Measurements from ENCODE around the gene ITGBL1.

The ITGBL1 gene

DNA sequence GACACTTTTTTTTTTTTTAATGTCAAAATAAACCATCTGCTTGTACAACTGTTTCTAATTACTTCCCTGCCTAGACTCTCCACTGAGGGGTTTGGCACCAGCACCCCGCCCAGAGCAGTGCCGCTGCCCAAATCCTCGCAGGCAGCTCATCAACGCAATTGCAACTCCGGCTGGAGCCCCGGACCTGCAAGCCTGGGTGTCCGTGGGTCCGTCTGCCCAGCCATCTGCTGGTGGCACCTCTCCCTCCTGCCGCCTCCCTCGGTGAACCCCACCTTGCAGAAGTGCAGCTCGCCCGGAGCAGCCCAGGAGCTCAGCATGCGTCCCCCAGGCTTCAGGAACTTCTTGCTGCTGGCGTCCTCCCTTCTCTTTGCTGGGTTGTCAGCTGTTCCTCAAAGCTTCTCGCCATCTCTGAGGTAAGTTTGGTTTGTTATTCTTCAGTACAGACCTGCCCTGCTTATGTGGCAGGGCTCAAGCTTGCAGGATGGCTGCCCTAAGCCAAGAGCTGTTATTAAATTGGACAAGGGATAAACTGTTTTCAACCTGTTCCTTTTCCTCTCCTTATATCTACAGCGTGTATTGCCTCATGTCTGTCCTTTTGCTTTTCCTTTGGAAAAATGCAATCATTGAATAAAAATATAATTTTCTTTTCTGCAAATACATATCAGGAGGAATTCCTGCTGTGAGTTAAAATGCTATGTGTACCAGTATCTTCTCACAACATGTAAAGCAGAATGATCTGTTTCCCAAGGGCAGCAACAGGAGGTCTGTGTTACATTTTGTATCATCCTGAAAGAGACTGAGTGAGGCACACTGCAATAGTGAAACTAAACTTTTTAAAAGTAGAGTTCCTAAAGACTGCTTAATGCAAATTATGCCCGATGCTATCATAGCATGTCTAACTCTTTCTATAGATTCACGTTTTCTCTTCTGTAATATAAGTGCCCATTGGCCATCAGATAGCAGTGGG, at the start of gene ITGBL1:
TSS of gene ITGBL1 (plus strand) at position 157 of the 967 bp plus-strand sequence. CDS start at position 316, 159 bp downstream.
- no peak for DNase-seq

GRCh38 chr13:101406791-101407190, 45.7 kb upstream of the ITGBL1 start:
- no peak for DNase-seq

DNA sequence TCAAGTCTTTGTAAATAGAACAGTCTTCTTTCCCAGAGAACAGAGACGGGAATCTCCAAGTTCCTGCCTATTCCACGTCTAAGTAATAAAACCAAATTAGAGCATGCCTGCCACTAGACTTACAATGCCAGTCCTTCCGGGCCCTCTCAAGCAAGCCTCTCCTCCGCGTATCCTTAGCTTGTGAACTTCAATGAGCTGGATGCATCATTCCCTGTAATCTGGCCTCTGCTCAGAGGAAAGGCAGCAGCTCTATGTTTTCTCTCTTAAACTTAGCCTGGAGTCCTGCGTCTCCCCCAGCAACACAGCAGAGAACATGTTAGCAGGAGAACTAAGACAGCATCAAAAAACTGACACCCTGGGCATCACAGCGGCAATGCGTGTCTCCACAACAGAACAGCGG, 44.3 kb upstream of the ITGBL1 start:
- DNase-seq, result no peak

GRCh38 chr13:101408992-101409656, 43.4 kb upstream of the ITGBL1 start:
- no peak for DNase-seq

GRCh38 chr13:101412076-101412475, 40.4 kb upstream of the ITGBL1 start:
- no peak for DNase-seq

DNA sequence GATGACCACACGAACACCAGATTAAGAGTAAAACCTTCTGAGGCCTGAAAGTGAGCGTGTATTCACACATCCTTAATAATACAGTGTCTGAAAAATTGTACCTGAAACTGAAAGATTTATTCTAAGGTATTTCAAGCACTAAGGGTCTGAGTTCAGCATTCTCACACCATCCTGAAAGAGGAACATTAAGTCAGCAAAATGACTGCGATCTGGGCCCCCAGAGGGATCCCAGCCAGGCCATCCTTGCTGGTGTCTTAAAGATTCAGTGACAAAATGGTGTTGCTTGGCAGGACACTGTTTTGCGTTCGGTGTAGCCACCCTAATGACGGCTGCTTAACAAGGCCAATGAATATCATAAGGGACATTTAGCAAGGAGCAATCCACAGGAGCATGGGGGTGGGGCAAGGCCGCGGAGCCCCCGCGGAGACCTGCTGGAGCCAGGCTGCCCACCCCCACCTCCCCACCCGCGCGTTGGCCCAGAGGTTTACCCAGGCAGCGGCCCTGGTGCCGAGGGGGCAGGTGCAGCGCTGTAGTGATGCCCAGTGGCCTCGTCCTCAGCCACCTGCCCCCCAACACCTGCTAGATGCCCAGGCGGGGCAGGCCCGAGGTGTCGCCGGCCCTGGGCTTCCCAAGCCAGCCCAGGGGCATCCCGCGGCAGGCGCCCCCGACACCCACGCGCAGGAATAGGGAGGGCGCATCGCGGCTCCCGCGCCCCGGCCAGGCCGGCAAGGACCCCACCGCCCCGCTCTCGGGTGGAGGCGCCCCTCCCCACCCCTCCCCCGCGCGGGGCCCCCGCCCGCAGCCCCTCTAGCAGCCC, 36.9 kb upstream of the ITGBL1 start:
- no peak for DNase-seq

GRCh38 chr13:101416181-101417042, 36.1 kb upstream of the ITGBL1 start, which contains the start of gene NALCN:
NALCN (minus strand) TSS chr13:101416508; CDS start chr13:101399126, 17,382 bp downstream.
- DNase-seq, result no peak

GRCh38 chr13:101417043-101417406, 35.5 kb upstream of the ITGBL1 start:
- peak; percentile 83 for DNase-seq

DNA sequence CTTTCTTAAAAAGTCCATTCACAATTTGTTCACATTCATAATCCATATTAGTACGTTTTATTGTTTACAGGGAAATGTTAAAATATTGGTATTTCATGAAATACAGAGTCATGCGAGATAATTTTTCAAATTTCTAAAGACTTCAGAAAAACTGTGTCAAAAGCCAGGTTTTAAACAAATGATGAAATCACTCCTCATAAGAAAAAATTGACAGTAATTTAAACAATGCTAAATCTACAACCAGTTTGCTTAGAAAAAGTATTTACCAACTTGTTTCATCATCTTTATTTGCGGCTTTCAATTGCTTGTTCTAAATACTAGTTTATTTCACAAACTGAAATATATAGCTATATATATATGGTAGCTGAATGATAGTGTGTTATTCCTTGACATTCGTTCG, 35.0 kb upstream of the ITGBL1 start:
- DNase-seq, result no peak

DNA sequence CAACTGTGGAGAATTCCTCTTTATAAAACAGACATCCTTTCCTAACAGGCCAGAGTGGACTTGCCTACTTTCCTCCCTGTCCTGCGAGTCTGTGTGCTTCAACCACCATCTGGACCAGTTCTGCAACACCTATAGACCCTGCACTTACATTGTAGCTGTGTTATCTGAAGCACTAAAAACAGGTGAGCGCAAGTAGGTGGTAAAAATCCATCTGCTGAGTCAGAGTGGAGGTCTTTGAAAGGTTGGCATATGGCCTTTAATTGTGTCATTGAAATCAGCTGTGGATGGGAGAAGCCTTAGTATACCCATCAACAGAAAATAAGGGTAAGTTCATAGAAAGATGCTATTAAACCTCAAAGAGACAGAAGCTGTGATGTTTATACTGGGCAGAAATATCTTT, 28.6 kb upstream of the ITGBL1 start:
- no peak for DNase-seq

DNA sequence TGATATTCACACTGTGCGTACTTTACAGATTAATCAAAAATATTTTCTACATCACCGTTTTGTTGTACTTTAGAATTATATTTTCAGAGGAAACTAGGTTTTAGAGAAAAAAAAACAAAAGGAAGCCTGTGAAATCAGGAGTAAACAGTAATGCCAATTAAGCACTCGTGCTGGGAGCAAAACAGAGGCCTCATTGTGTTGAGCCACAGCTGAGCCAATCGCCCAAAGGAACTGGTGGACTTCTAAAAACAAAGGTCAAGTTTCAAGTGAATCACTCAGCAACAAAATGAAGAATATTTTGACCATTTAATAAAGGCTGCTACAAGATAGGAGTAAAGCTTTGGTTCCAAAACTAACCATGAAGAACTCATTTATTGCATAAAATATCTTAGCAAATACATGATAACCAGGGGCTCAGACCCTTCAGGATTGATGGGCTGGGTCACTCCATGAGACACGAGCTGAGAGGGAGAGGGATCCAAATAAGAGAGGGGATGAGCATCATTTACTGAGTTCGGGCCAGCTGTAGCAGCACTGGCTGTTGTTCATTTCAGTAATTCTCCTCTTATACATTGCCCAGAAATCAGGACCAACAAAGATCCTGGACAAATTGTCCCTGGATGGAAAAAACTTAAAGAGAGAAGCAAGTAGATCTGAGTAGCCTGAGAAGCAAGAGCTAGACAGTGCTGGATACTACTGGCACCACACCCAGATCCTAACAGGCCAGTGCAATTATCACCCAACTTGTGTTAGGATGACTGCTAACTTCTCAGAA, 27.9 kb upstream of the ITGBL1 start:
- no peak for DNase-seq

DNA sequence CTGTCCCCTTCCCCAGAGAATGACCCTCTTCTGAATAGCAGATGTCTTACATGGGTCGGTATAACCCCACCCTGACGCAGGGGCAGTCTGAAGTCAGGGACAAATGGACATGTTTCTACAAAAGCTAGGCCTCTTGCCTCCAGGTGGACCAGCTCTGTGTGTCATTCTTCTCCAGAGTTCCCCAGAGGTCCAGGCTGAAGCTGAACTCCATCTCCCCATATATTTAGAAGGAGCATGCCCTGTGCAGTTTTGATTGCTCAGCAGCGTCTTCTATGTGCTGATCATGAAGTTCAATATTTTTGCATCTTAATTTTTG, 27.4 kb upstream of the ITGBL1 start:
- DNase-seq, result no peak

DNA sequence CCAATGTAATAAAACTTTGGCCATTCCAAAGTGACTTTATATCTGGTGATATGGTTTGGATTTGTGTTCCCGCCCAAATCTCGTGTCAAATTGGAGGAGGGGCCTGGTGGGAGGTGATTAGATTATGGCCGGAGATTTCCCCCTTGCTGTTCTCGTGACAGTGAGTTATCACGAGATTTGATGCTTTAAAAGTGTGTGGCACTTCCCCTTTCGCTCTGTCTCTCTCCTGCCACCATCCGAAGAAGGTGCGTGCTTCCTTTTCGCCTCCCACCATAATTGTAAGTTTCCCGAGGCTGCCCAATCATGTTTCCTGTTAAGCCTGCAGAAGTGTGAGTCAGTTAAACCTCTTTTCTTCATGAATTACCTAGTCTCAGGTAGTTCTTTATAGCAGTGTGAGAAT, 26.9 kb upstream of the ITGBL1 start:
- DNase-seq, result no peak

- DNase-seq, result peak; percentile 30
These were observed 22.7 kb upstream of the ITGBL1 start for GRCh38 chr13:101429733-101430132.

GRCh38 chr13:101433895-101434294, 18.6 kb upstream of the ITGBL1 start:
- DNase-seq, result no peak

GRCh38 chr13:101434486-101434885, 18.0 kb upstream of the ITGBL1 start:
- no peak for DNase-seq

GRCh38 chr13:101447852-101448251, 4.6 kb upstream of the ITGBL1 start:
- DNase-seq, result no peak

DNA sequence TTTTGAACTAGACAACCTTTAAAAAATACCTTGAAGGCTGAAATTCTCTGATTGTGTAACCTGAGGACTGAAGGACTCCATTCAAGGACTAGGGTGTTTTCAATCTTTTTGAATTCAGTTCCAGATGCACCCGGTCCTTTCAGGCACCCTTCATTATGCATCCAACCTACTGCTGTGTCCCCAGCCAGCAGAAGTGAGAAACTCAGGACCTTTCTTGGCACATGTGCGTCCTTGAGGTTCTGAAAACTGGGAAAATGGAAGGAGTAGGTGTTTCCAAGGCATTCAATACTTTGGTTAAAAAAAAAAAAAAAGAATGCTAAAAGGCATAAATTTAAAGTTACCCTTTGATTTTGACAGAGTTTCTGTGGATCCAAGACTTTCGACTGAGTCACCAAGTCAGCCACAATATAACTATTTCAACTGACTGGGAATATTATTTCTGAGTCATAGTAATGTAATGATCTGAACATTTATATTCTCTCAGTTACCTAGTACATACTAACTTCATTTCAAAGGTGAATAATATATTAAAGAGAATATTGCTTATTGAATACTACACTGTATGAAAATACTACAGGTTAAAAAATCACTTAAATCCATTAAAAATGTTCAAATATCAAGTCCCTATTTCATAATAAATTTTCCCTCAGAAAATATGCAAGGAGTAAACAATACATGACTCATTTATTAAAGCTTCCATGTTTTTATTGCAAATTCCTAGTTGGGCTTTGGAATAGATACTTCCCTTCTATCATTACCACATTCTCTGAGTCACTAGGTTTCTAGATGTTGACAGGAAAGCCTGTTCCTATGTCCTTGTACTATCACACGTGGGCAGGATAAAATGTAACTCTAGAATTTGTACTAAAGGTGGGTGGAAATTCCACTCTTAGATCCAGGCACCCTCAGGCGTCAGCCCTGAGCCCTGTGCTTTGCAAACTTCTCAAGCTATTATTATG, 2.4 kb upstream of the ITGBL1 start:
- DNase-seq, result peak; percentile 89

GRCh38 chr13:101450749-101451130, 1.7 kb upstream of the ITGBL1 start:
- no peak for DNase-seq

- no peak for DNase-seq
These were observed 834 bp upstream of the ITGBL1 start for GRCh38 chr13:101451641-101452040.
